HUDEP-2 (cell line): Measurements from ENCODE around the gene MRPL10.
"Not testable (repeated sequence)": the region's sequence is repeated elsewhere in the genome, so short reads cannot be mapped to it uniquely, and the experiment has no call there.

ENCODE experiments used
- DNase-seq, 76 experiments: peaks; one replicate each; lab custom pipeline; 2025; ENCODE audit not compliant: unreplicated experiment in 76 of 76; lab: John Stamatoyannopoulos, UW

The MRPL10 gene

DNA sequence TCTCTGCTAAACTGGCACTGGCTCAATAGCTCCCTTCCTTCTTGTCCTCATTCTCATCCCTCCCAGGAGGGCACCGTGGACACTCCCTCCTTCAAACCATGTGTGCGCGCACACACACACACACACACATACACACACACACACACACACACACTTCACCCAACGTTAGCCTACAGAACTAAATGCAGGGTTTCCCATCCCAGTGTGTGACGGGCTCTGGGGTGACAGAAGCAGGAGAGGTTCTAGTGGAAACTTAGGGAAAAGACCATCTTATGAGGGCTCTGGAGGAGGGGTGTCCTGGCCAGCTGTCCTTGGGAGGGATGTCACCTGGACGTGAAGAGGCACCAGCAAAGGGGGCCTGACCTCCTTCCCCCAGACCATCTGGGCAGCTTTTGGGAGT is 29.4 kb downstream of the MRPL10 start:
- no peak for DNase-seq

GRCh38 chr17:47801176-47801765 is 30.1 kb downstream of the MRPL10 start:
- no peak for DNase-seq

DNA sequence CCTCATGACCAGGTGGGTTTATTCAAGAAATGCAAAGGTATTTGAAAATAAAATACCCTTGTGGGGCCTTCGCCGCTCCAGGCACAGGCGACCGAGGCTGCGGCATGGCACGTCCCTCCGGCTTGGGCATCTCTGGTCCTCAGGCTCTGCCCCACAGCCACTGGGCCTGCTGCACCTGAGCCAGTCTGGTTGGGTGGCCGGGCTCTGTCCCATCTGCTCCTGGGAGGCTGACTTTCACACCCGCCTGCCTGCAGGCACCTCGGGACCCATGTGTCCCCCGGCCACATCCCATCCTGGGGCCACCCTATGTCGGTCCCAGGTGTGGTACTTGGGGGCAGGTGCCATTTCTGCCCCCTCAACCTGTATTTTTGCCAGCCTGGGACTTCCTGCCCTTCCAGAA is 30.7 kb downstream of the MRPL10 start:
- no peak for DNase-seq

DNA sequence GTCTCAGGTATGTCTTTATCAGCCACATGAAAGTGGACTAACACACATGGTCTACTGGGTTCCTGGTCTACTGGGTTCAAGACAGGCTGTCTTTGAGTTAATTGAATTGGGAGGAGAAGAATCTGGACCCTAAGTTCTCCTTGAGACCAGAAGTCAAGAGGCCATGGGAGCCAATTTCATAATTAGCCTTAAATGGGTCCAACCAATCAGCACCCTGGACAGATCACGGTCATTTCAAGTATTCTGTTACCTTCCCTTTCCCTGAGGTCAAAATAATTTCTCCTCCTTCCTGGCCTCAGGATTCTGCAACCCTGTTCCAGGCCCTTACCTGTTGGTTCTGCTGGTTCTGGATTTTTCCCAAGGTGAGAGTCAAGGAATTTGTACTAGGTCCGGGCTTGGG is 33.5 kb downstream of the MRPL10 start:
- peak in 3 of 76 experiments; percentile 1 to 33 (median 2) for DNase-seq

- no peak for DNase-seq
Measured at GRCh38 chr17:47792979-47793378, 38.4 kb downstream of the MRPL10 start.

DNA sequence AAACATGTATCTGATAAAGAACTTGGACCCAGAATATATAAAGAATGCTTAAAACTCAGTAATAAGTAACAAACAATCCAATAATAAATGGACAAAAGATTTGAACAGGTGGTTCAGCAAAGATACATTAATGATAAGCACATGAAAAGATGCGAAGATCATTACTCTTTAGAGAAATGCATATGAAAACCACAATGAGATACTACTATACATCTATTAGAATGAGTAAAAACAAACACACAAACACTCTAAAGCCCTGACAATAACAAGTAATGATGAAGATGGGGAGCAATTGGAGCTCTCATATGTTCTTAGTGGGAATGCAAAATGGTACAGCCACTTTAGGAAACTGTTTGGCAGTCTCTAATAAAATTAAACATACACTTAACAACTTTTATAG is 38.9 kb downstream of the MRPL10 start:
- DNase-seq: no peak

DNA sequence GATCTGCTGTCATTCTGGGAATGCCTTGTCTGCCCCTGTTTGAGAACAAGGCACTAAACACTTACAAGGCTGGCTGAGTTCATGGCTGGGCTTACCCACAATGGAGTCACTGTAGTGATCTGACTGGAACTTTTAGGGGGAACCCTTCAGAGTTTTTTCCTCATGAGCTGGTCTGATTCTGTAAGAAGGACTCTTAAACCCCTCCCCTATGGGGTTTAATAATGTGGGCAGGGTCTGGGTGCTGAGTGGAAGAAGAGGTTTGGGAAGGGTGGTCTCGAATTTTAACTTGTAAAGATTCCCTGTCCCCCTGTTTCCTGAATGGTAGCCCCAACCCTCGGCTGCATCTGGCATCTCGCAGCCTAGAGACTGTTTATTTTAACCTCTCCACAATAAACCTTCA is 40.3 kb downstream of the MRPL10 start:
- DNase-seq: no peak

DNA sequence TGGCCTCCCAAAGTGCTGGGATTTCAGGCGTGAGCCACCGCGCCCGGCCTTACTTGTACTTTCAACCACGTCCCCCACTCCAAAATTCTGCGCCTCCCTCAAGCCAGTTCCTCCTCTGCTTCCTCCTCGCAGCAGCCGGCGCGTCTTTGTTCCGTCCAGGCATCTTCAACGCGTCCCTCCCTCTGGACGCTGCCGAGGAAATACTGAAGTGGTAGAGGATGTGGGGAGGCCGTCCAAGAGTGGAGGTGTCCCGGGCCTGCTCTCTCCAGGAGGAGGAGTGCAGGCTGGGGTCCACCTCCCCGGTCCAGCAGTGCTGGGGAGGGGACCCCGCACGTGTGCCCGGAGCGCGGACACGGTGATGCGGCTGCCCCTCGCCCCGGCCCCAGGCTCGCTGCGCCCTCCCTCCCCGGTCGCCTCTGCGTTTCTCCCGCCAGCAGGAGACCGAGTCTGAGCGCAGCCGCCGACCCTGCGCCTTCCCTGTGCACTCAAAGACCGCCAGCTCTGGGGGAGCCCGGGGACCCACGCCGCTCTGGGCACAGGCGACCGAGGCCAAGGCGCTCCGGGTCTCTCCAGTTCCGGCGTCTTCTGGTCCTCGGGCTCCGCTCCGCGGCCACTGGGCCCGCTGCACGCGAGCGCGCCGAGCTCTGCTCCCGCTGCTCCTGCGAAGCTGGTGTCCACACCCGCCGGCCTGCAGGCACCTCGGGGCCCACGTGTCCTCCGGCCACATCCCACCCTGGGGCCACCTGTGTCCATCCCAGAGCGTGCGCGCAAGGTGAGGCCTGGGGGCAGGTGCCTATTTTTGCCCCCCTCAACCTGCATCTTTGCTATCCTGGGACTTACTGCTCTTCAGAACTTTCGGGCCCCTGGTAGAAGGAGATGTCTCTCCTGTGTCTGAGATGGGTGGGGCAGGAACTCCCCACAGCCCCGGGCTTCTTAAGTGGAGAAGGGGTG is 41.5 kb downstream of the MRPL10 start:
- peak in 16 of 76 experiments; percentile 1 to 34 (median 12) for DNase-seq

DNA sequence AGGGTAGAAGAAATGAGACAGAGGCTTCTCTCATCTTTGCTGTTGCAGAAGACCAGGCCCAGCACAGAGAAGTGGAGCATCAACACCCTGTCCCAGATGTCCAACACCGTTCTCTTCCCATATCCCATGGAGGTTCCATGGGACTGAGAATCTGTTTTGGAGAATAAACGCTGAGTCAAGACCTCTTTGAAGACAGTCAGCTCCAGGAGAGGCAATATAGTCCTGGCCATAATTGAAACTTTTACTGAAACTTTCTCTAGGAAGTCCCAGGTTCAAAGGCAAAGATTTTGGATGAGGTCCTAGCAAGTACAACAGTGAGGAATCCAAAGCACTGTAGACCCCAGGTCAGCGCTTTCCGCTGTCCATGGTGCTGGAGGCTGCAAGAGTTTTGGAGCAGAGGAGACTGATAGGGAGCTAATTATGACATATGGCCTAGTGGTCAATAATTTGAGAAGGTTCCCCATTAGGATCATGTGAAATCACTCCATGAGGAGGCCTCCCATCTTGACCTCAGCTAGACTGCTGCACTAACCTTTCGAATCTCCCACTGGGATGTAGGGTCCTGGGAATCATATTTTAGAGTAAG is 45.7 kb downstream of the MRPL10 start:
- DNase-seq: peak in 28 of 76 experiments; percentile 2 to 50 (median 20)

DNA sequence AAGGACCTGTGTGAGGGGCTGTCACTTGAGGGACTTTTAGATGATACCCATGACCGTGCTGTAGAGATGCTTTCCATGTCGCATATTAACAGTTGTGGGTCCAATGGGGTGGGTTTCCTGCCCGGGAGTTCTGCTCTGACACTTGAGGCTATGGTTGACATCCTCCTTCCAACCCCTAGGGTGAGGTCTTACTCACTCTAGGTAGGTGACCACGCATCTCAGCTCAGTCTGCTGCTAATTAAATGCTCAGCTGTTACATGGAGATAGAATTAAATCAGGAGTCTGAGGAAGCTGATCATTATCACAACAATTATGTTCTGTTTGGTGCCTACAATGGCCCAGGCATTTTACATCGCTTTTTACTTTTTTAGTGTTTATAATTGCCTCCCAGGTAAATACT is 49.9 kb downstream of the MRPL10 start:
- no peak for DNase-seq

DNA sequence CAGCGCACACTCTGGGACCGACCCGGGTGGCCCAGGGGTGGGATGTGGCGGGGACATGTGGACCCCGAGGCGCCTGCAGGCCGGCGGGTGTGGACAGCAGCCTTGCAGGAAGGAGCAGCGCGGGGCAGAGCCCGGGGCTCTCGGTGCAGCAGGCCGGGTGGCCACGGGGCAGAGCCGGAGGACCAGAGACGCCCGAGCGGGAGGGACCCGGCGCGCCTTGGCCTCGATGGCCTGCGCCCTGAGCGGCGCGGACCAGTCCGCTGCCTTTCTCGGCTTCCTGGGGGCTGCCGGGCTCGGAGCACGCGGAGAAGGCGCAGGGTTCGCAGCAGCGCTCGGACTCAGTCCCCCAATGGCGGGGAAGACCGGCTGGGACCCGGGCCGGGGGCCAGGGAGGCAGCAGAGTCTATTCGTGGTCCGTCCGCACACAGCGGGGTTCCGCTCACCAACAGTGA is 53.1 kb downstream of the MRPL10 start:
- no peak for DNase-seq

- peak in 21 of 76 experiments; percentile 3 to 48 (median 18) for DNase-seq
Measured at GRCh38 chr17:47776330-47777197, 54.8 kb downstream of the MRPL10 start.

DNA sequence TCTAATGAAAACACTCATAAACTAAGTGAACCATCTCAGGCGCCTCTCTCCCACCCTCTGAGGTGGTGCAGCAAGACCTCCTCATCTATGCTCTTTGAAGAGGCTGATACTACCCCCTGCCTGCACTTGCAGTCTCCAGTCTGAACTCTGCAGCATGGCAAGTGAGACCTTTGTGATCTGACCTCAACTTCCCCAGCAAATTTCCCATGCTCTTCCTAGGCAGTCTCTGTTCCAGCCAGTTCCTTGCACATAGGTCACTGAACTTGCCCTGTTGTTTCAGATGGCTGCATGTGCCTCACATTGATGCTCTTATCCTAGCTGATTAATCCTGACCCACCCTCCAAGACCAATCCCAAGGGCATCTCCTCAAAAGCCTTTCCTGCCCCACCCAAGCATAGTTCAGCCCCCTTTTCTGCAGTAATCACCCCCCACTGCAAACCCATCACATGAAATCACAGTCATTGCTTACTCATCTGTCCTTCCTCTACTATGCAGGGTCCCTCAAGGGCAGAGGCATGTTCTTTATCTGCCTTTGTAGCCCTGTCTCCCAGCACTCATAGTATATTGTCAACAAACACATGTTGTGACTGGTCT is 56.3 kb downstream of the MRPL10 start:
- no peak for DNase-seq

GRCh38 chr17:47774331-47774730 is 57.0 kb downstream of the MRPL10 start:
- DNase-seq: no peak

GRCh38 chr17:47773649-47774048 is 57.7 kb downstream of the MRPL10 start:
- not testable (repeated sequence) for DNase-seq
